NCI-H446 treated with DMSO at 0.1 percent for 48 hours (cell line): ENCODE data around the gene SUPT5H.

Source experiments
- DNase-seq: peaks from one replicate; lab custom pipeline; 2025; lab: John Stamatoyannopoulos, UW

Gene SUPT5H

GRCh38 chr19:39520541-39521484, 75.4 kb downstream of the SUPT5H start:
- no peak for DNase-seq

- no peak for DNase-seq
Observed at GRCh38 chr19:39524495-39524894, 79.1 kb downstream of the SUPT5H start.

- no peak for DNase-seq
Observed at GRCh38 chr19:39525205-39525604, 79.8 kb downstream of the SUPT5H start.
